ENCODE data around the gene LRRC28.

DNA sequence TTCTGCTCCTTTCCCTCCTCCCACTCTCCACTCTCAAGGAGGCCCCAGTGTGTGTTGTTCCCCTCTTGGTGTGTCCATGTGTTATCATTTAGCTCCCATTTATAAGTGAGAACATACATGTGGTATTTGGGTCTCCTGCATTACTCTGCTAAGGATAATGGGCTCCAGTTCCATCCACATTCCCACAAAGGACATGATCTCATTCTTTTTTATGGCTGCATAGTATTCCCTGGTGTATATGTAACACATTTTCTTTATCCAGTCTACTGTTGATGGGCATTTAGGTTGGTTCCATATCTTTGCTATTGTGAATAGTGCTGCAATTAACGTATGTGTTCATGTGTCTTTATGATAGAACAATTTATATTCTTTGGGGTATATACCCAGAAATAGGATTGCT is 170.5 kb downstream of the LRRC28 start:
- TF ChIP-seq, protein P1, sequence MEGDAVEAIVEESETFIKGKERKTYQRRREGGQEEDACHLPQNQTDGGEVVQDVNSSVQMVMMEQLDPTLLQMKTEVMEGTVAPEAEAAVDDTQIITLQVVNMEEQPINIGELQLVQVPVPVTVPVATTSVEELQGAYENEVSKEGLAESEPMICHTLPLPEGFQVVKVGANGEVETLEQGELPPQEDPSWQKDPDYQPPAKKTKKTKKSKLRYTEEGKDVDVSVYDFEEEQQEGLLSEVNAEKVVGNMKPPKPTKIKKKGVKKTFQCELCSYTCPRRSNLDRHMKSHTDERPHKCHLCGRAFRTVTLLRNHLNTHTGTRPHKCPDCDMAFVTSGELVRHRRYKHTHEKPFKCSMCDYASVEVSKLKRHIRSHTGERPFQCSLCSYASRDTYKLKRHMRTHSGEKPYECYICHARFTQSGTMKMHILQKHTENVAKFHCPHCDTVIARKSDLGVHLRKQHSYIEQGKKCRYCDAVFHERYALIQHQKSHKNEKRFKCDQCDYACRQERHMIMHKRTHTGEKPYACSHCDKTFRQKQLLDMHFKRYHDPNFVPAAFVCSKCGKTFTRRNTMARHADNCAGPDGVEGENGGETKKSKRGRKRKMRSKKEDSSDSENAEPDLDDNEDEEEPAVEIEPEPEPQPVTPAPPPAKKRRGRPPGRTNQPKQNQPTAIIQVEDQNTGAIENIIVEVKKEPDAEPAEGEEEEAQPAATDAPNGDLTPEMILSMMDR (IDR thresholded peaks at IDR 0.05), result no peak
- TF ChIP-seq REST (IDR thresholded peaks at IDR 0.05; ENCODE audit: insufficient read depth in 1 of 2, low read depth in 2 of 2, low read length in 1 of 2), result no peak
